Measurements from ENCODE around the gene MRPS24.
A peak's percentile ranks its signal among the peaks of the same experiment; 100 is the strongest.
"Not testable (repeated sequence)": the region's sequence is repeated elsewhere in the genome, so short reads cannot be mapped to it uniquely, and the experiment has no call there.

Gene MRPS24

DNA sequence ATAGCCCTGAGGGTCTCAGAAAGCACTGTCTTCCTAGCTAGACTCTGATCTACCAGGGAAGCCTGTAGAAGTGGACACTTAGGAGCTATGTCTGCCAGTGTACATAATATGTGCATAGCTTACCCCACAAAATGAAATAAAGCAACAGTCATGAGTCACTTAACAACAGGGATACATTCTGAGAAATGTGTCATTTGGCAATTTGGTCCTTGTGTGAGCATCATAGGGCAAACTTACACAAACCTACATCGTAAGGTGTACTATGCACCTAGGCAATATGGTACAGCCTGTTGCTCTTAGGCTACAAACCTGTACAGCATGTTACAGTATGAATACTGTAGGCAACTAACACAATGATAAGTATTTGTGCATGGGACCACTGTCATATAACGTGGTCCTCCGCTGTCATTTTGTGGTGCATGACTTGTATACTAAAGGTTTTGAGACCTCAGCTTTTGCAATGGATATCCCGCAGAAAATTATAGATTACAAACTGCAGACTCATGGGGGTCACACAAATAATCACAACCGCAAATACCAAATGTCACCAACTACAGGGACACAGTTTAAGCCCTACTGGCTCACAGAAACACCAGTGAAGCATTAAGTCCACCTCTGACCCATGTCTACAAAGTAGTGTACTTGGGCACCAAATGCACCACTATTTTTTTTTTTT is 35.4 kb upstream of the MRPS24 start:
- DNase-seq (ENCODE audit: low read depth): no peak
- in situ Hi-C loops (cut with HindIII; ENCODE audit: low sequenced_read_pairs): no loop called here
- H3K4me3 ChIP-seq (ENCODE audit: low read depth, low read length): peak overlapping the region; percentile 63
- TF ChIP-seq, protein P1, sequence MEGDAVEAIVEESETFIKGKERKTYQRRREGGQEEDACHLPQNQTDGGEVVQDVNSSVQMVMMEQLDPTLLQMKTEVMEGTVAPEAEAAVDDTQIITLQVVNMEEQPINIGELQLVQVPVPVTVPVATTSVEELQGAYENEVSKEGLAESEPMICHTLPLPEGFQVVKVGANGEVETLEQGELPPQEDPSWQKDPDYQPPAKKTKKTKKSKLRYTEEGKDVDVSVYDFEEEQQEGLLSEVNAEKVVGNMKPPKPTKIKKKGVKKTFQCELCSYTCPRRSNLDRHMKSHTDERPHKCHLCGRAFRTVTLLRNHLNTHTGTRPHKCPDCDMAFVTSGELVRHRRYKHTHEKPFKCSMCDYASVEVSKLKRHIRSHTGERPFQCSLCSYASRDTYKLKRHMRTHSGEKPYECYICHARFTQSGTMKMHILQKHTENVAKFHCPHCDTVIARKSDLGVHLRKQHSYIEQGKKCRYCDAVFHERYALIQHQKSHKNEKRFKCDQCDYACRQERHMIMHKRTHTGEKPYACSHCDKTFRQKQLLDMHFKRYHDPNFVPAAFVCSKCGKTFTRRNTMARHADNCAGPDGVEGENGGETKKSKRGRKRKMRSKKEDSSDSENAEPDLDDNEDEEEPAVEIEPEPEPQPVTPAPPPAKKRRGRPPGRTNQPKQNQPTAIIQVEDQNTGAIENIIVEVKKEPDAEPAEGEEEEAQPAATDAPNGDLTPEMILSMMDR (IDR thresholded peaks at IDR 0.05; ENCODE audit: low read depth, low read length, missing control alignments): no peak

DNA sequence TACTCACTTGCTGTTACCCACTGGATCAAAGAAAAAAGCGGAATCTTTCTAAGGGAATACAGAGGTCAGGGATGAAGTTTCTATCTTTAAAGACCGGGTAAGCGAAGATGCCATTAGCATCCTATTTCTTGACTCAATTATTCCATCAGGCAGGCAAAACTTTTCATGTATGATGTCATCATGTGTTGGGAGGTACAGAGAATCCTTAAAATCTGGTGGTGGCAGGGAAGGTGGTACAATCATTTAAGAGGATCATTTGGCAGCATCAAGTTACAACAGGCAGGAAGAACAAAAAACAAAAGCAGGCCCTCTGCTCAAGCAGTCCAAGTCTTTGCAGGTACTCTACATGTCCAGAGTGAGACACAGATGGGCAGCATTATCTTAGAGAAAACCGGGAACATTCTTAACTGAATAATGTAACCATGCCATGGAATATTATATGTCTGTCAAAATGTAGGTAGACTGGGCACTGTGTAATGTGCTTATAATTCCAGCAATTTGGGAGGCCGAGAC is 33.3 kb upstream of the MRPS24 start:
- no peak for DNase-seq (ENCODE audit: low read depth)
- no peak overlapping the region for H3K4me3 ChIP-seq (ENCODE audit: low read depth, low read length)
- TF ChIP-seq, protein P1 (IDR thresholded peaks at IDR 0.05; ENCODE audit: low read depth, low read length, missing control alignments): no peak
- in situ Hi-C loops (cut with HindIII; ENCODE audit: low sequenced_read_pairs): no loop called here

DNA sequence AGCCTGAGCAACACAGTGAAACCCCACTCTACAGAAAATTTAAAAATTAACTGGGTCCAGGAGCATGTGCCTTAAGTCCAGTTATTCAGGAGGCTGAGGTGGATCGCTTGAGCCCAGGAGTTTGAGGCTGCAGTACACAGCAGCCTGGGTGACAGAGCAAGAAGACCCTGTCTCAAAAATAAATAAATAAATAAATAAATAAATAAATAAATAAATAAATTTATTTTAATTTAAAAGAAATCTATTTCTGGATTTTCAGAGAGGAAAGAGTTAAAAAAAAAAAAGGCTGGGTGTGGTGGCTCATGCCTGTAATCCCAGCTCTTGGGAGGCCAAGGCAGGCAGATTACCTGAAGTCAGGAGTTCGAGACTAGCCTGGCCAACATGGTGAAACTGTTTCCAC is 29.3 kb upstream of the MRPS24 start:
- in situ Hi-C loops (cut with HindIII; ENCODE audit: low sequenced_read_pairs); H3K4me3 ChIP-seq (ENCODE audit: low read depth, low read length); DNase-seq (ENCODE audit: low read depth): not testable (repeated sequence)

DNA sequence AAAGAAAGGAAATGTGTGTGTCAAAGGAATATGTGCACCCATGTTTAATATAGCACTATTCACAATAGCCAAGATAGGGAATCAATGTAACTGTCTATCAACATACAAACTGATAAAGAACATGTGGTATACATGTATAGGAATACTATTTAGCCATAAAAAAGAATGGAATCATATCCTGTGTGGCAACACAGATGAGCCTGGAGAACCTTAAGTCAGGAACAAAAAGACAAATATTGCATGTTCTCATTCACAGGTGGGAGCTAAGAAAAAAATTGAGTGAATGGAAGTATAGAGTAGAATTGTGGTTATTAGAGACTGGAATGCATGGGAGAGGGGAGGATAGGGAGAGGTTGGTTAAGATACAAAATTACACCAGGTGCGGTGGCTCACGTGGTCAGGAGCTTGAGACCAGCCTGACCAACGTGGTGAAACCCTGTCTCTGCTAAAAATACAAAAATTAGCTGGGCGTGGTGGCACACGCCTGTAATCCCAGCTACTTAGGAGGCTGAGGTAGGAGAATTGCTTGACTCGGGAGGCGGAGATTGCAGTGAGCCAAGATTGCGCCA is 26.6 kb upstream of the MRPS24 start:
- DNase-seq (ENCODE audit: low read depth): no peak
- TF ChIP-seq, protein P1 (IDR thresholded peaks at IDR 0.05; ENCODE audit: low read depth, low read length, missing control alignments): no peak
- in situ Hi-C loops (cut with HindIII; ENCODE audit: low sequenced_read_pairs): no loop called here
- no peak overlapping the region for H3K4me3 ChIP-seq (ENCODE audit: low read depth, low read length)

DNA sequence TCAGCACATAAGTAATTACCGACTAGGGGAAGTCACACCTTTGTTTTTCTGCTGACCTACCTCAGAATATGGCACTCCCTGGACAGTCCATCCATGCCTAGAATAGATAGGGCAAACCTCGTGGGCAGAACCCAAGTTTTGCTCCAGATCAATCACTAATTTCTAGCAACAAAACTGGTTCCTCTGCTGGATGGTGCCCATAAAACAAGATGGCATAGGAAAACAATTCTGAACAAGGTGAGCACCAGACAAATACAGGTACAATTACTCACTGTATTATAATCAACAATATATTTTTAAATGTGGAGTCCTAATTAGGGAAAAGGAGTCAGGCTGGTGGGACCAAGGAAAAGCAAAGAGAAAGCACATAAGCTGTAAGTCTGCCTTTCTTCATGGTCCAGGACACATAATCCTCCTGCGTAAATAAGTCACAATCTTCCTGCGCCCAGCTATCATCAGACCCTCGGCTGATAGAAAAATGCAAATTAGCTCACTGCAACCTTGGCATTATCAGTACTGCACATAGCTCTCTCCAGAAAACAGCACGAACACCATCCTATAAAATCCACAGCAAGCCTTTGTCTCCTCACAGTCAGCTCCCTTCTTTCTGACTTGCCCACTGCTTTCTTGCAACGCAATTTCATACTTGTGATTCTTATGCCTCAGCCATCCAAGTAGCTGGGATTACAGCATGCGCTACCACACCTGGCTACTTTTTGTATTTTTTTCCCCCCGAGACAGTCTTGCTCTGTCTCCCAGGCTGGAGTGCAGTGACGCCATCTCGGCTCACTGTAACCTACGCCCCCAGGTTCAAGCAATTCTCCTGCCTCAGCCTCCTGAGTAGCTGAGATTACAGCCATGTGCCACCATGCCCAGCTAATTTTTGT is 22.0 kb upstream of the MRPS24 start:
- in situ Hi-C loops (cut with HindIII; ENCODE audit: low sequenced_read_pairs): no loop called here
- no peak for DNase-seq (ENCODE audit: low read depth)
- TF ChIP-seq, protein P1 (IDR thresholded peaks at IDR 0.05; ENCODE audit: low read depth, low read length, missing control alignments): no peak
- H3K4me3 ChIP-seq (ENCODE audit: low read depth, low read length): no peak overlapping the region

DNA sequence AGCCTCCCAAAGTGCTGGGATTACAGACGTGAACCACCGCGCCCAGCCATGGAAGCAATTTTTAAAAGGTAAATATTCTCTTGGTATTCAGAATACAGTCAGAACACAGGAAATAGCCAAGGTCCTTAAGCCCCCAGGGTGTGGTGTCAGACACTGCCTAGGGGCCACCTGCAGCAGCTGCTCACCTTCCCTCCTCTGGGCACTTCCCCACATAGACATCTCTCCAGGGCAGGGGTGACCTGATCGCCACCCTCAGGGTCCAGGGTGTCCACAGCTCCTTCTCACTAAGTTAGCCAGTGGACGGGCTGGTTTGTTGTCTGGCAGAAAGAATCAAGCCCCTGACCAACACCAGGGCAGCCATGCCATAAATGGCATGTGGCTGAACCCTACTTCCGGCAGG is 21.2 kb upstream of the MRPS24 start:
- DNase-seq (ENCODE audit: low read depth): no peak
- TF ChIP-seq, protein P1 (IDR thresholded peaks at IDR 0.05; ENCODE audit: low read depth, low read length, missing control alignments): no peak
- in situ Hi-C loops (cut with HindIII; ENCODE audit: low sequenced_read_pairs): no loop called here
- H3K4me3 ChIP-seq (ENCODE audit: low read depth, low read length): no peak overlapping the region
